Loucy (cell line): ENCODE measurements around the gene BDP1.

ENCODE experiments used
- CTCF ChIP-seq: fragments of 200-600 bp; sonication (generic); conservative IDR thresholded peaks from 2 replicates; pipeline ENCODE4 v1.5.1; 2014; ENCODE audit warnings: mild to moderate bottlenecking, antibody characterized with exemption, low read length
- EZH2phosphoT487 ChIP-seq: fragments of 200-600 bp; IDR thresholded peaks from 2 replicates; pipeline ENCODE4 v1.6.1; 2018; ENCODE audit warnings: antibody characterized with exemption, mild to moderate bottlenecking, moderate library complexity, borderline replicate concordance

GRCh38 chr5:71601222-71602026, 146.0 kb downstream of the BDP1 start:
- TF ChIP-seq CTCF (peak; percentile 91), EZH2phosphoT487 (no peak)
